A673 (cell line): ENCODE data around the gene MBTPS1.

Experiments
- EZH2 ChIP-seq: fragments of 200-600 bp; sonication (generic); IDR thresholded peaks from 2 replicates; pipeline ENCODE4 v1.6.1; 2017; ENCODE audit warnings: borderline replicate concordance, low read depth, mild to moderate bottlenecking, mixed read lengths, antibody characterized with exemption, low read length; ENCODE audit not compliant: poor library complexity, severe bottlenecking
- TF ChIP-seq, protein P1 (sequence below): fragments of 300-800, 200-600 bp; sonication (generic); conservative IDR thresholded peaks from 2 replicates; pipeline ENCODE4 v1.5.1; 2017; ENCODE audit warnings: low read depth, mild to moderate bottlenecking, antibody characterized with exemption, low read length, moderate library complexity, mixed read lengths

DNA sequence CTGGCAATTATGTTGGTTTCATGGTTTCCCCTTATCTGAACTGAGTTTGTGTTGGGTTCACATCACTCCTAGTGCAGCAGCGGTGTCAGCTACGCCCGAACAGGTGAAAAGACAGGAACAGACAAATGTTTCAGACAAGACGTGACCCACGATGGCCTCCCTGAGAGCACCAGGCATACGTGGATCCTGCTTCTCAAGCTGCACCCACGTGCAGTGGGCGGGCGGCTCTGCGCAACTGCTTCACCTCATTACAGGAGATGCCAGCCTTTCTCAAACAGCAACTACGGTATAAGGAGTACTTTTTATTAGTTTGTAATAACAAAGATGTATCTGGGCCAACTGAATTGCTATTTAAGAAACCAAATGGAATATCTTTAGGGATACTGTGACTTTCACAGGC lies 41.4 kb downstream of the MBTPS1 start:
- TF ChIP-seq, protein P1, sequence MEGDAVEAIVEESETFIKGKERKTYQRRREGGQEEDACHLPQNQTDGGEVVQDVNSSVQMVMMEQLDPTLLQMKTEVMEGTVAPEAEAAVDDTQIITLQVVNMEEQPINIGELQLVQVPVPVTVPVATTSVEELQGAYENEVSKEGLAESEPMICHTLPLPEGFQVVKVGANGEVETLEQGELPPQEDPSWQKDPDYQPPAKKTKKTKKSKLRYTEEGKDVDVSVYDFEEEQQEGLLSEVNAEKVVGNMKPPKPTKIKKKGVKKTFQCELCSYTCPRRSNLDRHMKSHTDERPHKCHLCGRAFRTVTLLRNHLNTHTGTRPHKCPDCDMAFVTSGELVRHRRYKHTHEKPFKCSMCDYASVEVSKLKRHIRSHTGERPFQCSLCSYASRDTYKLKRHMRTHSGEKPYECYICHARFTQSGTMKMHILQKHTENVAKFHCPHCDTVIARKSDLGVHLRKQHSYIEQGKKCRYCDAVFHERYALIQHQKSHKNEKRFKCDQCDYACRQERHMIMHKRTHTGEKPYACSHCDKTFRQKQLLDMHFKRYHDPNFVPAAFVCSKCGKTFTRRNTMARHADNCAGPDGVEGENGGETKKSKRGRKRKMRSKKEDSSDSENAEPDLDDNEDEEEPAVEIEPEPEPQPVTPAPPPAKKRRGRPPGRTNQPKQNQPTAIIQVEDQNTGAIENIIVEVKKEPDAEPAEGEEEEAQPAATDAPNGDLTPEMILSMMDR, result no peak
- no peak for TF ChIP-seq EZH2
